Vagina (tissue), 2 donors: ENCODE data around the gene HOXD13. TPM values are rescaled to one million over a fixed set of nuclear protein-coding genes. Genes with fewer than 3 reads are reported as not detected.

ENCODE experiments used
- DNase-seq, 2 donors: peaks; one replicate each; pipeline ENCODE4 v3.0.0-alpha.2; 2017; ENCODE audit errors: extremely low spot score in 2 of 2
- H3K27ac ChIP-seq: fragments of 200-600 bp; sonication (generic); one replicate; pipeline ENCODE4 v1.5.1; 2019
- H3K27me3 ChIP-seq: fragments of 200-600 bp; sonication (generic); one replicate; pipeline ENCODE4 v1.5.1; 2019
- H3K36me3 ChIP-seq, 2 donors: fragments of 200-600 bp; sonication (generic); one replicate each; pipeline ENCODE4 v1.5.1; 2017 to 2019
- H3K4me1 ChIP-seq: fragments of 200-600 bp; sonication (generic); one replicate; pipeline ENCODE4 v1.5.1; 2019
- H3K4me3 ChIP-seq, 2 donors: fragments of 200-600 bp; sonication (generic); 1 replicate in 1 of 2; 2 replicates in 1 of 2; pipeline ENCODE4 v1.5.1; 2016 to 2019
- H3K9me3 ChIP-seq: fragments of 200-600 bp; sonication (generic); one replicate; pipeline ENCODE4 v1.5.1; 2019
- POLR2A ChIP-seq, 2 donors: fragments of 450-650 bp; IDR thresholded peaks; one replicate each; pipeline ENCODE4 v1.6.1; 2017; ENCODE audit warnings: antibody characterized with exemption in 2 of 2, mild to moderate bottlenecking in 2 of 2, moderate library complexity in 2 of 2
- POLR2AphosphoS5 ChIP-seq, 2 donors: sonication (generic); formaldehyde crosslinking; IDR thresholded peaks; one replicate each; pipeline ENCODE4 v1.9.0; 2017; ENCODE audit warnings: antibody characterized with exemption in 2 of 2, mild to moderate bottlenecking in 2 of 2, low read depth in 1 of 2; ENCODE audit not compliant: insufficient read depth in 1 of 2
- intact Hi-C: fragments of 100-400 bp; cut with DNase I; formaldehyde crosslinking; loops from one replicate; pipeline ENCODE4 v1.15.1; 2023
- total RNA-seq: library from RNA; depleted of rRNA; stranded (reverse); fragments of >200 nt; gene quantifications from one replicate; pipeline ENCODE4 v1.2.3, GENCODE V29; 2016
- TF ChIP-seq, protein P1 (sequence below), 3 experiments: fragments of 450-650 bp in 2 of 3; fragments of 200-600 bp in 1 of 3; sonication (generic) in 1 of 3; IDR thresholded peaks; one replicate each; pipeline ENCODE4 v1.5.1; 2017 to 2019; ENCODE audit warnings: antibody characterized with exemption in 3 of 3, mild to moderate bottlenecking in 2 of 3, moderate library complexity in 2 of 3

Gene HOXD13
- total RNA-seq, 1 donor from 2014 or later, result 15.7 TPM

GRCh38 chr2:176076796-176077195 lies 15.7 kb upstream of the HOXD13 start:
- TF ChIP-seq POLR2A (IDR thresholded peaks at IDR 0.05), result no peak
- TF ChIP-seq POLR2AphosphoS5 (IDR thresholded peaks at IDR 0.05; ENCODE audit: insufficient read depth in 1 of 2, low read depth in 1 of 2), result no peak
- TF ChIP-seq, protein P1, sequence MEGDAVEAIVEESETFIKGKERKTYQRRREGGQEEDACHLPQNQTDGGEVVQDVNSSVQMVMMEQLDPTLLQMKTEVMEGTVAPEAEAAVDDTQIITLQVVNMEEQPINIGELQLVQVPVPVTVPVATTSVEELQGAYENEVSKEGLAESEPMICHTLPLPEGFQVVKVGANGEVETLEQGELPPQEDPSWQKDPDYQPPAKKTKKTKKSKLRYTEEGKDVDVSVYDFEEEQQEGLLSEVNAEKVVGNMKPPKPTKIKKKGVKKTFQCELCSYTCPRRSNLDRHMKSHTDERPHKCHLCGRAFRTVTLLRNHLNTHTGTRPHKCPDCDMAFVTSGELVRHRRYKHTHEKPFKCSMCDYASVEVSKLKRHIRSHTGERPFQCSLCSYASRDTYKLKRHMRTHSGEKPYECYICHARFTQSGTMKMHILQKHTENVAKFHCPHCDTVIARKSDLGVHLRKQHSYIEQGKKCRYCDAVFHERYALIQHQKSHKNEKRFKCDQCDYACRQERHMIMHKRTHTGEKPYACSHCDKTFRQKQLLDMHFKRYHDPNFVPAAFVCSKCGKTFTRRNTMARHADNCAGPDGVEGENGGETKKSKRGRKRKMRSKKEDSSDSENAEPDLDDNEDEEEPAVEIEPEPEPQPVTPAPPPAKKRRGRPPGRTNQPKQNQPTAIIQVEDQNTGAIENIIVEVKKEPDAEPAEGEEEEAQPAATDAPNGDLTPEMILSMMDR (IDR thresholded peaks at IDR 0.05), result no peak
- intact Hi-C loops, result loop anchor here (5.0 kb wide), 1 partner anchor 74 kb away; the partner anchor contains the start of gene LNPK
- Histone ChIP-seq H3K36me3 (no peaks in the 10 kb centered on the region), H3K9me3 (no peaks in the 10 kb centered on the region), H3K4me1 (peaks cover 11% of the 10 kb centered on the region), H3K27ac (peak overlapping the region; percentile 93), H3K4me3 (no peak overlapping the region), H3K27me3 (peaks cover 9% of the 10 kb centered on the region)
- DNase-seq, result no peak

DNA sequence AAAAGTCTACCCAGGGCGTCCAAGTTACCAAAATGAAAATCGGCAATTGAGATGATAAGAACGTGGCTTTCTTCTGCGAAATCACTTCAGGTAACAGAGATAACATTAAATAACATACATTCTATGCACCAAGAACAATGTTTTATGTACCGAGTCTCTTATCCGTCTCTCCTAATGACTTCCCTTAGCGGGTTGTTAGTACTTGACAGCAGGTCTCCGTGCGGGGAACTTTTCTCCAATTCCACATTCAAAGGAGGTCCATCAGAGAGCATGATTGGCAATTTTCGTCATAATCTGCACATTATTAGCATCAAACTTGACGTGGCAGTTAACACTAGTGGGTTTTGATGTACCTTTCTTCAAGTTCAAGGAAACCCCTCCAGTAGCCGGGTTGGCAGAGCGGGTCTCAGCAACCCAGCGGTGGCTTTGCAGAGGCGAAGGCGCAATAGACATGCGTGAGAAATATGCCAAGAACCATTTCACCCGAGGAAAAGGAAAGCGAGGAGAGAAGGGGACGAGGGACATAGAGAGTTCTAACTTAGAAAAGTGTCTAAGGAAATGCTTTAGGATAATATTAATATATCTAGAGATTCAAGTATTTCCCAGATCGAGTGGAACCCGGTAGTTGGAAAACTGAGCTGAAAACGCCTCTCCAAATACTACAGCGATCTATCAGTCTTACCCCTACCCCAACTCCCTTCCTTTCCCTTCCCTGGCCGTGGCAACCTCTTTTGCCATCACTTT lies 13.8 kb upstream of the HOXD13 start:
- intact Hi-C loops, result loop anchor here (5.0 kb wide), 1 partner anchor 76 kb away; the partner anchor contains the start of gene LNPK
- Histone ChIP-seq H3K4me1 (peaks cover 29% of the 10 kb centered on the region), H3K27me3 (peaks cover 9% of the 10 kb centered on the region), H3K4me3 (peak overlapping the region; percentile 49 to 52), H3K36me3 (no peaks in the 10 kb centered on the region), H3K9me3 (no peaks in the 10 kb centered on the region), H3K27ac (peak overlapping the region; percentile 93)
- TF ChIP-seq POLR2A (IDR thresholded peaks at IDR 0.05) (no peak), POLR2AphosphoS5 (IDR thresholded peaks at IDR 0.05; ENCODE audit: insufficient read depth in 1 of 2, low read depth in 1 of 2) (no peak)
- TF ChIP-seq, protein P1 (IDR thresholded peaks at IDR 0.05), result no peak
- peak in 1 of 2 donors; percentile 83 for DNase-seq

DNA sequence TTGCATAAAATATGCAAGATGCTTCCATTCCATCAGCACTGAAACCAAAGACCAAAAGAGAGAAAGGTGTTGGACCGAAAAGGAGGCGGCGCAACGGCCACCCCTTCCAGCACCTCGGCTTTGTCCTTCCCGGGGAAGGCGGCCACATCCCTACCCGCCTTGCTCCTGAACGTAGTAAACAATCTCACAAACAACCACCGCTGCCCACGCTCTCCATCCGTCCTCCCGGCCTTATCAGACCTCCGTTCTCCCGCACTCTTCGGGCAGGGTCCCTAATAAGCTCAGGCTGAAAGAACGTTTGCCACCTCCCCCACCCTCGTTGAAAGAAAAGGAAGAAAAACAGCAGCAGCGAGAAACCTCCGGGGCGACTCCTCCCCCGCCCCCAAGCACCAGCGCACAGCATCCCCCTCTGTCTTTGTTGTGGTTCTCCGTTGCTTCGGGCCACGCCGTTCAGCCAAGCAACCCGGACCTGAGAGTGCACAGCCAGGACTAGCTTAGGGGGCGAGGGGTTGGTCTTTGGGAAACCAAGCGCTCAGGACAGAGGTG lies 13.2 kb upstream of the HOXD13 start:
- intact Hi-C loops, result loop anchor here (5.0 kb wide), 1 partner anchor 77 kb away; the partner anchor contains the start of gene LNPK
- H3K27me3 ChIP-seq, result peaks cover 9% of the 10 kb centered on the region
- H3K4me1 ChIP-seq, result peaks cover 32% of the 10 kb centered on the region
- TF ChIP-seq POLR2AphosphoS5 (IDR thresholded peaks at IDR 0.05; ENCODE audit: insufficient read depth in 1 of 2, low read depth in 1 of 2) (peak in 1 of 2 donors; percentile 43), POLR2A (IDR thresholded peaks at IDR 0.05) (no peak)
- TF ChIP-seq, protein P1 (IDR thresholded peaks at IDR 0.05), result no peak
- peak in 1 of 2 donors; percentile 87 for DNase-seq
- no peaks in the 10 kb centered on the region for H3K9me3 ChIP-seq
- no peaks in the 10 kb centered on the region for H3K36me3 ChIP-seq
- peak overlapping the region; percentile 93 for H3K27ac ChIP-seq
- H3K4me3 ChIP-seq, result peak overlapping the region; percentile 49 to 52

- no peak for TF ChIP-seq POLR2A (IDR thresholded peaks at IDR 0.05)
- TF ChIP-seq, protein P1 (IDR thresholded peaks at IDR 0.05), result peak; percentile 71 to 87 (median 77)
- H3K9me3 ChIP-seq, result no peaks in the 10 kb centered on the region
- peak overlapping the region; percentile 93 for H3K27ac ChIP-seq
- H3K27me3 ChIP-seq, result peaks cover 9% of the 10 kb centered on the region
- DNase-seq, result no peak
- H3K4me3 ChIP-seq, result peak overlapping the region; percentile 49 to 52
- intact Hi-C loops, result loop anchor here (5.0 to 10.0 kb wide), 2 partner anchors 78 to 1745 kb away; partner anchors contain the start of genes LNPK and SP9
- H3K4me1 ChIP-seq, result peaks cover 37% of the 10 kb centered on the region
- no peaks in the 10 kb centered on the region for H3K36me3 ChIP-seq
Observed at GRCh38 chr2:176079831-176080539, 12.5 kb upstream of the HOXD13 start.
